ENCODE results near the gene ICAM3.
"Not testable (repeated sequence)": the region's sequence is repeated elsewhere in the genome, so short reads cannot be mapped to it uniquely, and the experiment has no call there.

ICAM3 gene

GRCh38 chr19:10338940-10339339, 484 bp downstream of the ICAM3 start:
- no peak overlapping the region for H2BK12ac ChIP-seq (ENCODE audit: low read length)
- no peak overlapping the region for H3K4me2 ChIP-seq (ENCODE audit: low read length)
- H3K9ac ChIP-seq (ENCODE audit: low read length): no peak overlapping the region
- no peaks in the 10 kb centered on the region for H3K36me3 ChIP-seq (ENCODE audit: control insufficient read depth in 1 of 2, insufficient read depth in 2 of 2, low read length in 2 of 2)
- no peak overlapping the region for H2BK5ac ChIP-seq (ENCODE audit: low read depth, low read length, poor library complexity)
- no peak overlapping the region for H3K14ac ChIP-seq (ENCODE audit: low read length)
- no peaks in the 10 kb centered on the region for H3K27me3 ChIP-seq (ENCODE audit: insufficient read depth, low read length)
- no peak overlapping the region for H3K27ac ChIP-seq (ENCODE audit: low read depth, low read length)
- DNase-seq: no peak
- no peak overlapping the region for H3K4ac ChIP-seq (ENCODE audit: low read depth, low read length)
- no CpG with 5 or more reads among the region's 6 CpGs for WGBS (ENCODE audit: extremely low coverage, insufficient coverage, insufficient read length)
- H4K91ac ChIP-seq (ENCODE audit: low read depth, low read length): no peak overlapping the region
- H3K23ac ChIP-seq (ENCODE audit: low read length): no peak overlapping the region
- H3K18ac ChIP-seq (ENCODE audit: low read length): no peak overlapping the region
- no peaks in the 10 kb centered on the region for H3K79me2 ChIP-seq (ENCODE audit: control insufficient read depth, insufficient read depth, low read length, poor library complexity)
- no peak overlapping the region for H2BK120ac ChIP-seq (ENCODE audit: insufficient read depth, low read length, poor library complexity)
- no peak overlapping the region for H4K12ac ChIP-seq (ENCODE audit: low read depth, low read length)
- no peak overlapping the region for H2AK5ac ChIP-seq (ENCODE audit: low read length)
- no peak overlapping the region for H3K4me3 ChIP-seq (ENCODE audit: low read depth, low read length)
- no peak overlapping the region for H4K8ac ChIP-seq (ENCODE audit: low read depth, low read length)
- peaks cover 2% of the 10 kb centered on the region for H3K79me1 ChIP-seq (ENCODE audit: low read length)
- H2AFZ ChIP-seq (ENCODE audit: insufficient read depth, low read length, poor library complexity): no peak overlapping the region
- no peaks in the 10 kb centered on the region for H3K9me3 ChIP-seq (ENCODE audit: insufficient read depth, low read depth, low read length)
- H3K4me1 ChIP-seq (ENCODE audit: control insufficient read depth in 1 of 2, insufficient read depth in 2 of 2, low read length in 2 of 2): peaks cover 10 to 11% of the 10 kb centered on the region in 2 experiments

- not testable (repeated sequence) for H2AFZ ChIP-seq (ENCODE audit: insufficient read depth, low read length, poor library complexity)
These were observed 2.7 kb downstream of the ICAM3 start for GRCh38 chr19:10336725-10337124.

GRCh38 chr19:10335352-10335985, 4.0 kb downstream of the ICAM3 start:
- Histone ChIP-seq H3K4me3 (ENCODE audit: low read depth, low read length) (no peak overlapping the region), H3K9me3 (ENCODE audit: insufficient read depth, low read depth, low read length) (no peaks in the 10 kb centered on the region), H3K27ac (ENCODE audit: low read depth, low read length) (no peak overlapping the region), H4K8ac (ENCODE audit: low read depth, low read length) (peak overlapping the region; percentile 34), H3K36me3 (ENCODE audit: control insufficient read depth in 1 of 2, insufficient read depth in 2 of 2, low read length in 2 of 2) (peaks cover 1 to 4% of the 10 kb centered on the region in 2 experiments), H3K4me2 (ENCODE audit: low read length) (peak overlapping the region; percentile 94), H3K4me1 (ENCODE audit: control insufficient read depth in 1 of 2, insufficient read depth in 2 of 2, low read length in 2 of 2) (peaks cover 18 to 20% of the 10 kb centered on the region in 2 experiments), H2BK12ac (ENCODE audit: low read length) (no peak overlapping the region), H2BK5ac (ENCODE audit: low read depth, low read length, poor library complexity) (no peak overlapping the region), H3K79me2 (ENCODE audit: control insufficient read depth, insufficient read depth, low read length, poor library complexity) (peaks cover 11% of the 10 kb centered on the region), H3K9ac (ENCODE audit: low read length) (no peak overlapping the region), H2AFZ (ENCODE audit: insufficient read depth, low read length, poor library complexity) (peak overlapping the region; percentile 41), H4K12ac (ENCODE audit: low read depth, low read length) (no peak overlapping the region), H3K4ac (ENCODE audit: low read depth, low read length) (no peak overlapping the region), H3K14ac (ENCODE audit: low read length) (no peak overlapping the region), H2AK5ac (ENCODE audit: low read length) (no peak overlapping the region), H3K23ac (ENCODE audit: low read length) (no peak overlapping the region), H3K27me3 (ENCODE audit: insufficient read depth, low read length) (no peaks in the 10 kb centered on the region), H3K79me1 (ENCODE audit: low read length) (peaks cover 6% of the 10 kb centered on the region), H4K91ac (ENCODE audit: low read depth, low read length) (no peak overlapping the region), H3K18ac (ENCODE audit: low read length) (no peak overlapping the region), H2BK120ac (ENCODE audit: insufficient read depth, low read length, poor library complexity) (no peak overlapping the region)
- no peak for DNase-seq
- no CpG with 5 or more reads among the region's 26 CpGs for WGBS (ENCODE audit: extremely low coverage, insufficient coverage, insufficient read length)

More at GRCh38 chr19:10336725-10337124, 2.7 kb downstream of the ICAM3 start:
- H3K23ac ChIP-seq (ENCODE audit: low read length); H2BK12ac ChIP-seq (ENCODE audit: low read length); H3K36me3 ChIP-seq (ENCODE audit: control insufficient read depth in 1 of 2, insufficient read depth in 2 of 2, low read length in 2 of 2); H4K8ac ChIP-seq (ENCODE audit: low read depth, low read length); H2BK5ac ChIP-seq (ENCODE audit: low read depth, low read length, poor library complexity); H3K79me1 ChIP-seq (ENCODE audit: low read length); H3K9ac ChIP-seq (ENCODE audit: low read length); H3K18ac ChIP-seq (ENCODE audit: low read length); H3K14ac ChIP-seq (ENCODE audit: low read length); H2AK5ac ChIP-seq (ENCODE audit: low read length); H3K27ac ChIP-seq (ENCODE audit: low read depth, low read length); H3K9me3 ChIP-seq (ENCODE audit: insufficient read depth, low read depth, low read length); H3K4me2 ChIP-seq (ENCODE audit: low read length); H3K27me3 ChIP-seq (ENCODE audit: insufficient read depth, low read length); H3K4ac ChIP-seq (ENCODE audit: low read depth, low read length); DNase-seq; H4K12ac ChIP-seq (ENCODE audit: low read depth, low read length); H4K91ac ChIP-seq (ENCODE audit: low read depth, low read length); H3K4me3 ChIP-seq (ENCODE audit: low read depth, low read length); H2BK120ac ChIP-seq (ENCODE audit: insufficient read depth, low read length, poor library complexity): not testable (repeated sequence)
- WGBS (ENCODE audit: extremely low coverage, insufficient coverage, insufficient read length): no CpG with 5 or more reads among the region's 9 CpGs
- H3K4me1 ChIP-seq (ENCODE audit: control insufficient read depth in 1 of 2, insufficient read depth in 2 of 2, low read length in 2 of 2): peaks cover 18 to 20% of the 10 kb centered on the region in 2 experiments
- peaks cover 11% of the 10 kb centered on the region for H3K79me2 ChIP-seq (ENCODE audit: control insufficient read depth, insufficient read depth, low read length, poor library complexity)

- Histone ChIP-seq H4K8ac (ENCODE audit: low read depth, low read length) (peak overlapping the region; percentile 69), H2BK12ac (ENCODE audit: low read length) (no peak overlapping the region), H3K14ac (ENCODE audit: low read length) (peak overlapping the region; percentile 59), H3K23ac (ENCODE audit: low read length) (no peak overlapping the region), H3K9ac (ENCODE audit: low read length) (peak overlapping the region; percentile 44), H4K12ac (ENCODE audit: low read depth, low read length) (peak overlapping the region; percentile 46), H2AK5ac (ENCODE audit: low read length) (no peak overlapping the region), H3K4me3 (ENCODE audit: low read depth, low read length) (peak overlapping the region; percentile 70), H3K27me3 (ENCODE audit: insufficient read depth, low read length) (no peaks in the 10 kb centered on the region), H2AFZ (ENCODE audit: insufficient read depth, low read length, poor library complexity) (peak overlapping the region; percentile 69), H3K79me2 (ENCODE audit: control insufficient read depth, insufficient read depth, low read length, poor library complexity) (peaks cover 11% of the 10 kb centered on the region), H3K18ac (ENCODE audit: low read length) (peak overlapping the region; percentile 34), H3K4me1 (ENCODE audit: control insufficient read depth in 1 of 2, insufficient read depth in 2 of 2, low read length in 2 of 2) (peaks cover 18 to 20% of the 10 kb centered on the region in 2 experiments), H3K27ac (ENCODE audit: low read depth, low read length) (peak overlapping the region; percentile 16), H2BK5ac (ENCODE audit: low read depth, low read length, poor library complexity) (no peak overlapping the region), H3K36me3 (ENCODE audit: control insufficient read depth in 1 of 2, insufficient read depth in 2 of 2, low read length in 2 of 2) (peaks cover 8 to 11% of the 10 kb centered on the region in 2 experiments), H3K4me2 (ENCODE audit: low read length) (peak overlapping the region; percentile 94), H3K4ac (ENCODE audit: low read depth, low read length) (peak overlapping the region; percentile 11), H3K79me1 (ENCODE audit: low read length) (peaks cover 6% of the 10 kb centered on the region), H4K91ac (ENCODE audit: low read depth, low read length) (peak overlapping the region; percentile 33), H3K9me3 (ENCODE audit: insufficient read depth, low read depth, low read length) (no peaks in the 10 kb centered on the region), H2BK120ac (ENCODE audit: insufficient read depth, low read length, poor library complexity) (peak overlapping the region; percentile 25)
- DNase-seq: peak; percentile 98 to 99
- no CpG with 5 or more reads among the region's 59 CpGs for WGBS (ENCODE audit: extremely low coverage, insufficient coverage, insufficient read length)
These were observed 4.7 kb downstream of the ICAM3 start for GRCh38 chr19:10334588-10335351.

Data from trophoblast cell (in vitro differentiated cells and primary cell).